Stimulated activated CD4-positive, alpha-beta T cell treated with anti-CD3 and anti-CD28 coated beads, Interleukin-2, amount 100 ng/mL, for 4 hours (primary cell): ENCODE measurements around the gene NPY5R.

Experiments used
- DNase-seq: peaks from one replicate; pipeline ENCODE4 v3.0.0-alpha.2; 2020; ENCODE audit warnings: low read depth

The NPY5R gene

DNA sequence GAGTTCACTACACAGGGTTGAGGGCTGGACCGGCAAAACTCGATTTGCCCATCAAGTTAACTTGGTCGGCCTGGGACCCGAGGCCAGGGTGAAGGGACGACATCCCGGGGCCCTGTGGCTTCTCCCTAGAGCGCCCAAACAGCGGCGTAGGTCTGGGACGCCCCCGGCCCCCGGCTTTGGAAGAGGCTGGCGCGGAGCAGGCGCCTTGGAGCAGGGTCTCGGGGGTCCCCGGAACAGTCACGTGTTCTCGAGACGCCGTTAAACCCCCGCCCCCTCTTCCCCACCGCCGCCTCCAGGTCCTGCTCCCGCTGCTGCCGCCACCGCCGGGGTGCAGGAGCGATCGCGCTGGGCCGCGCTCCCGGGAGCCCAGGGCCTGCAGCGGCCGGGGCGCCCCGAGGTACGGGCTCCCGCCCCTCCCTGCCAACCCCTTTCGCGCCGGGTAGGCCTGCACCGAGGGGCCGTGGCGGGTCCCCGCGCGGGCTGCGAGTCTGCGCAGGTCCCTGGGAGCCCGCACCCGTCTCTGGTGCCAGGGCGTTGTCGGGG lies at the start of gene NPY5R:
Gene NPY5R (plus strand): TSS at position 289 of the 543 bp plus-strand sequence. CDS start 6,382 bp downstream, outside the sequence.
- DNase-seq: no peak

DNA sequence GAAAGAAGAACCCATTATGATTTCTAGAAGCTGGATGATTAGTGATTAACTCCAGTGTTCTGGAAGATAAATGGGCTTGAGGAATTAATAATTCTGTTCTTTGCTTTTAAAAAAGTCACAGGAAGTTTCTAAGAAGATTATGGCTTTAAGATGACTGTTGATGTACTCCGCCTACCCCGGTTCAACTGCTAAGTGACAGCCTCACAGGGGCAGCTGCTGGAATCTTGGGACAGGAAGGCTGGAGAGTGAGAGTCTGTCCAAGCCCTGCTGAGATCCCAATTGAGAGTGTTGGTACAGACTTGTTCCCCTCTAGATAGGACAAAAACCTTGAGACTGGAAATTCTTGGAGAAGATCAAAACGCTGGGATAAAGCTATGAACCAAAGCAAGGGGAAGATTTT lies 48.6 kb upstream of the NPY5R start:
- DNase-seq: no peak

DNA sequence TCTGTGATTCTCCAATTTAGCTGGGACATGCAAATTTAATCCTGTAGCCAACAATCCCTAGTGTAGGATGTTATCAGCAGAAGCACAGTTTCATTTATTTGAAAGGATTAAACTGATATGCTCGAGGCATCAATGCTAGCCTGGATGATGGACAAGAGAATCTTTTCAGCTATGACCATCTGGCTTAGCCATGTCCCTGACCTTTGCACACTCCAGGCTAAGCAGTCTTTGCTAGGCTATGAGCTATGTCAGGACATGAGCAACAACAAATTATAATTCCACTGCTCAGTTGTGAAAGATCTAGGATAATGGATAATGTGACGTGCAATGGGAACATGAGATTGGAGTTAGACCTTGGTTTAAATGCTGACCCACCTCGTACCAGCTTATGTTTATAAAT lies 43.2 kb upstream of the NPY5R start:
- no peak for DNase-seq

DNA sequence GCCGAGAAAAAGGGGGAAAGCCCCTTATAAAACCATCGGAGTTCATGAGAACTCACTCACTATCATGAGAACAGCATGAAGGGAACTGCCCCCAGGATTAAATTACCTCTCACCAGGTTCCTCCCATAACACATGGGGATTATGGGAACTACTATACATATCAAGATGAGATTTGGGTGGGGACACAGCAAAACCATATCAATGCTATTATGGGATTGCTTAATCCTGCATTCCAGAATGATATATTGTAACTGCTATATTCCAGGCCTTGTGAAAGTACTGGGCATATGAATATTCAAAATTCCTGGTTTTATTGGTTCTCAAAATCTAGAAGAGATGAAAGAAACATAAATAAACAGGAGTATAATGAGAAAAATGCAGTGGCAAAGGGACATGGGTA lies 40.6 kb upstream of the NPY5R start:
- no peak for DNase-seq

DNA sequence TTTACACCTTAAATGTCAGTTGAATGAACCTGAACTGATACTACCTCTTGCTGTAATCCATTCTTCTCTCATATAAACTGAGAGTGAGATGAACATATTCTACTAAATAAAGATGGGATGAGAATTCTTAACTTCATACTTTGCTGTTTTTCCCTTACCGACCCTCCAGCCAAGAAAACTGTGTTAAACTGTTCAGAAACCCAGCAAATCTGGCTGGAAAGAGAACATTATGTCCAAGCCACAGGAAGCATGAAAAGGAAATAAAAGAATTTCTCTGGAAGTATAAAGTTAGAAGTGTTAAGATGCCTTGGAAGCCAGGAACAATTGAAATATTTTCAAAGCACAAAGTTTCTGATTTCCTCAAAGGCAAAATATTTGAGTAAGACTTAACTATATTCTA lies 34.2 kb upstream of the NPY5R start:
- DNase-seq: no peak

DNA sequence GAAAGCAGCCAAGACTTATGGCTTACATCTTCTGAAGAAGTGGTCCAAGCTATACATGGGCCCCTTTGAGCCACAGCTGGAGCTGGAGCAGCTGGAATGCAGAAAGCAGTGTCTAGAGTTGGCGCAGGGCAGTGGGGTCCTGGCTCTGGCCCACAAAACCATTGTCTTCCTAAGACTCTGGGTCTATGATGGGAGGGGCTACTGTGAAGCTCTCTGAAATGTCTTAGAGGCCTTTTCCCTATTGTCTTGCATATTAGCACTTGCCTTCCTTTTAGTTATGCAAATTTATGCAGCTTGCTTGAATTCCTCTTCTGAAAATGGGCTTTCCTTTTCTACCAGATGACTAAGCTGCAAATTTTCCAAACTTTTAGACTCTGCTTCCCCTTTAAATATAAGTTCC lies 26.6 kb upstream of the NPY5R start:
- DNase-seq: no peak

DNA sequence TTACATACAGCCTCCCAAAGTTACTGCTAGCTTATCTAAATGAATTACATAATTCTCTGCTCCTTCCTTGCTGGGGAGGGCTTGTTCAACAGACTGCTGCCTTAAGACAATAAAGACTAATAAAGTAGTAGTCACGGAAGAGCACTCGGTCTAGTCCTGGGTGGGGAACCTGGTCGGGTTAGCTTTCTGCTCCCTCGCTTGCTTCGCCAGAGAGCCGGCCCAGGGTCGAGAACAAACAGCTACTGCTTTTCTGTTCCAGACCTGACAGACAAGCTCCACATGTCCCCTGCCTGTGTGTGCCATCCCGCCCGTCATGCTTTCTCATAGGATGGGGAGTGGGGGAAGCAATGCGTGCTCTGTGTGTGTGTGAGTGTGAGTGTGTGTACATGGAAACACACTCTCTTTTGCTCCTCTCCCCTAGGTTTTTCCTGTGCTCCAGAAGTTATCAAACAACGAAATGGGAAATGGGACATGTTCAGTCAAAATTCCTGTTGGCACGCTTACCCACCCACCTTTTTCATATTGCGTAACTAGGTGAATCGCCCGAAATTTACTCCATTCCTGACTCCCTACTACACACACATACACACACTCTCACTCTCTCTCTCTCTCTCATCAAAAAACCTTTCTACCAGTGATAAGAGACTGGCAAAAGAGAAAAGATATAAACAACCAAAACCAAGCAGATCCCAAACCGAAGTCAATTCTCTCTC lies 12.6 kb upstream of the NPY5R start:
- no peak for DNase-seq

DNA sequence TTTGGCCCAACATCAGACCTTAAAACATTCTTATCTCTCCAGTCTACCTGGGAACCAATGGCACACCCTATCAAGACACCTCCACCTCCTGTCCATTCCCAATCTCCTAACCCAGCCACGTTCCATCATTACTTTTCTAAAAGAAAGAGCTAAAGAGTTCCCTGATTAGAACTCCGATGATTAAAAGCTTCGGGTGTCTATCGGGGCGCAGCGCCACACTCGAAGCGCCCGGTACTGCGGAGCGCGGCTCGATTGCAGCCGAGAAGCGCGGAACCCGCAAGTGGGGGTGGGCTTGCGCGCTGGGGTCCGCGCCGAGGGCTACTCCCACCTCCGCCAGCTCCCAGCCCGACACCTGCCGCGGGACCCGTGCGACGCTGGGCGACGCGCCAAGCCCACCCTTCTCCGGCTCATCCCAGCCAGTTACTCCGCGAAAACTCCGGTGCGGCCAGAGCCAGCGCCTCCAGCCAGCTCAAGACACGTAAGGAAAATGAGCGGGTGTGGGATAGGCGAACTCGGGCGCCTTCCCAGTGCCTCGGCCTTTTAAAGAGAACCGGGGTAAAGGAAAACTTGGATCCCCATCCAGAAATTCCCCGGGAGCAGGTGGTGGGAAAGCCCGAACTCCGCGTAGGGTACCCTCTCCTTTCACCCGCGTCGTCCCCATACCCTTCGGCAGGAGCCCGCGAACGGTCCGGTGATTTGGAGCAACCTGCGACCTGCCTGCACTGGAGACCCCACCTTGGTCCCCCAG lies 11.9 kb upstream of the NPY5R start:
- no peak for DNase-seq

DNA sequence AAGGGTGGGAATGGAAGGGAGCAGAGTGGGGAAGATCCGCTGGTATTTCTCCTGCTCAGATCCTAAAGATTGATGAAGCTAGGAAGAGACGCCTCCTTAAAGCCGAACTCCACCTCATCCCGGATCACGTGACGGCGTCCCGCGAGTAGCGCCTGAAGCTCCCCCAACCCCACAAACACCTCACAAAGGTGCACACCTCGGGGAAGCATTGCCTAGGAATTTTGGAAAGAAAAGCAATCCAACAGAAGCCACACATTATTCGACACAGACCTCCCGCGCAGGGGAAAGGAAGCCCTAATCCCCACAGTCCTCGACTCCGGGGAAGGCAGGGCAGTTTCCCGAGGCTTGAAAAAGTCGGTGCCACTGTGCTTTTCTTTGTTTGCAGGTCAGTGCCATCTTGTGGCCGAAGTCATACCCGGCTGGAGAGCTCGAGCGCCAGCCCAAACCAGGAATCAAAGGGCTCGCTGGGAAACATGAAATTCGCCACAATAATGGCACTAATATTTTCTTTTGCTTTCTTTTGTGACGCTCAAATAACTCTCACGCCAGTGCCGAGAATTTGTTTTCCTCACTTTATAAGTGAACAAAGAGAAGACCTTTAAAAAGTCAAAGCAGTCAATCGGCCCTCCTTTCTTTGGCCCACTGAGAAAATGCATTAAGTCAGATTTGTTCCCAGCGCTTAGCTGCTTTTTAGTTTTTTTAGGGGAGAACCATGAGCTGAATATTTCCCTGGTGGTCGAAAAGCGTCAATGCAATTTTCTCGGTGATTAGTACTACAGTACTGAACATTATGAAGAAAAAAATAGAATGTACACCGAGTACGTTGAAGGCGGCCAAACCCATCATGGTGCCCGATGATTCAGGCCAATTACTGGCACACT lies 10.9 kb upstream of the NPY5R start, which contains the start of gene NPY1R:
Gene NPY1R (minus strand): TSS at position 71 of the 881 bp plus-strand sequence. CDS start 6,042 bp downstream, outside the sequence.
- DNase-seq: no peak

DNA sequence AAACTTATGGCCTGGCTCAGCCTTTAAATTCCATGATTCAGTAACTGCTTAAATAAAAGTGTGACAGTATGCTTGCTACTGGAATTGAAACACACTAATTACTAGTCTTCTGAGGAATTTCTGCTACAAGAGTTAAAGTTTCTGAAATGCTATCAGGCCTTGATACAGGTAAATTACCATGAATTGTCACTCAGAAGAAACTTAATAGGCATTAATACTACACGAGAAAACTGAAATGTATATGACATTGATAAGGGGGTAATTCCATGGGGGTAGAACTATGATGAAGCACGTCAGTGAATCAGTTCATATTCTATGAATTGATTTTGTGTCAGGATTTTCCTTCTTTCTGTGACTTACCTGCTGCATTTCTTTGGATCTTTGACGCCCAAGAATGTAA lies 8.3 kb upstream of the NPY5R start:
- no peak for DNase-seq

DNA sequence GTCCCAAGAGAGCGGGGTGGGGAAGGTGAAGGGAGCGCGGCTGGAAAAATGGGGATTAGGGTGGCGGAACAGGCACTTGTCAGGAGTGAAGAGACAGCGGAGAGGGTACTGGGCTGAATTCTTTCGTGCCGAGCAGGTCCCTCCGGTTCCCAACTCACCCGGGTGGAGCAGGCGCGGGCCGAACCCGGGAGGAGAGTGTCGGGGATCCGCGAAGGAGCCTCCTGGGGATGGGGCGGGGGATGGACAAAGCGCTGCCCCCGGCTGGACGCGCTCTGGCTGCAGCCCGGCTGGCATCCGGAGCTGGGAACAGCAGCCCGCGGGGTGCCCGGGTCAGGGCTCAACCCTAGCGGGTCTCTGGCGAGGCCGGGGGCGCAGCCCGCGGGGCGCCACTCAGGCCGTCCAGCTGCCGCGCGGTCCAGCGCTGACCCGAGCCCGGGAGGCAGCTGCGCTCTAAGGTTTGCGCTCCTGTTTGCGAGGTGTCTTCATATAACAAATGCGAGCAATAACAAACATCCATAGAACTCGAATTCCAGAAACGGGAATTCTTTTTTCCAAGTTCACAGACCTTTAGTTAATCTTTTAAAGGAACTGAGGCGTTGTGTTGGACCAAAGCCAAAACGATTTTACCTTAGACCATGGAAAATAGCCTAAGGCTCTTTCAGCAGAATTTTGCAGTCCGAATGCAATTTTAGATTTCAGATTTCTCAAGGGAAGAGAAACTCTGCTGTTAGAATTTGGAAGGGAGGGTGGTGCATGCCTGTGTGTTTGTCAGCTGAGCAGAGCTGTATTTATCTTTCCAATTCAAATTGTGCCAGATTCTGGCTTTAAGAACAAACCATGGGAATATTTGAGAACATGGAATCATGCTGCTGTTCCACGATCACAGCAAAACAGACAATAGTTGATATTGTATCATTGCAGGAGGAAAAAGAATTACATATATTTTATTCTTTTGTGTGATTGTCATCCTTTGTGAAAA lies 744 bp downstream of the NPY5R start:
- DNase-seq: no peak

DNA sequence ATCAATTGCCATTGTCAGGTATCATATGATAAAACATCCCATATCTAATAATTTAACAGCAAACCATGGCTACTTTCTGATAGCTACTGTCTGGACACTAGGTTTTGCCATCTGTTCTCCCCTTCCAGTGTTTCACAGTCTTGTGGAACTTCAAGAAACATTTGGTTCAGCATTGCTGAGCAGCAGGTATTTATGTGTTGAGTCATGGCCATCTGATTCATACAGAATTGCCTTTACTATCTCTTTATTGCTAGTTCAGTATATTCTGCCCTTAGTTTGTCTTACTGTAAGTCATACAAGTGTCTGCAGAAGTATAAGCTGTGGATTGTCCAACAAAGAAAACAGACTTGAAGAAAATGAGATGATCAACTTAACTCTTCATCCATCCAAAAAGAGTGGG lies 7.0 kb downstream of the NPY5R start:
- no peak for DNase-seq

DNA sequence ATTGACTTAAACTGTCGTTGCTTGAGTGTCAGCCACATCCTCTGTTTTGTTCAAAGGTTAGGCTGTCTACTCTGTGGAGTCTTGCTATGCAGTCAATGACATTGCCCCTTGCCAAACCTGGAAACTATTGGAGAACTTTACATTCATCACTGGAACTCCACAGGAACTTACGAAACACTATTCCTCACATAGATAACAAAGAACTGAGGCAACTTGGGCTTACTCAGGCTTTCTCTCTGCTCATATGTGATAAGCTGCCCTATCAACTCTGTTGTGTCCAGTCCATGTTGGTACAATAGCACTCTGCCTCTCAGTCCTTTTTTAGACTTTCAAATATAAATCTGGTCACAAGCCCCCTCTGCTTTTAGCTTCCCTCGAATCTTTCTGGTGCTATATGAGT lies 9.4 kb downstream of the NPY5R start:
- DNase-seq: no peak

DNA sequence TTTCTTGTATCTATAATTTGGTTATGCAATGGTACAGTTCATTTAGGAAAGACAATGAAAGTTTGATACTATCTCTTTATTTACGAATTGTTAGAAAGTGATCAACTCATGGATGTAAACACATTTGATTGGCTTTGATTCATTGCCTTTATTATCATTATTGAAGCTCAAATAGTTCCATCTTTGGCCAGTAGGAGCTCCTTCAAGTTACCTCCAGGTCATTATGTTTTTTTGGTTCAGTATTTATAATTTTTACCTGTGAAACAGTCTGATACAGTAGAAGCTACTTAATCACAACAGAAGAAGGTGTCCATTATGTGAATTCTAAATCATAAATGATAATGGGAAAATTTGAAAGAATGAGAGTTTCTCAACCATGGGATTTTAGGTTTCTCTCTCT lies 12.4 kb downstream of the NPY5R start:
- DNase-seq: no peak

DNA sequence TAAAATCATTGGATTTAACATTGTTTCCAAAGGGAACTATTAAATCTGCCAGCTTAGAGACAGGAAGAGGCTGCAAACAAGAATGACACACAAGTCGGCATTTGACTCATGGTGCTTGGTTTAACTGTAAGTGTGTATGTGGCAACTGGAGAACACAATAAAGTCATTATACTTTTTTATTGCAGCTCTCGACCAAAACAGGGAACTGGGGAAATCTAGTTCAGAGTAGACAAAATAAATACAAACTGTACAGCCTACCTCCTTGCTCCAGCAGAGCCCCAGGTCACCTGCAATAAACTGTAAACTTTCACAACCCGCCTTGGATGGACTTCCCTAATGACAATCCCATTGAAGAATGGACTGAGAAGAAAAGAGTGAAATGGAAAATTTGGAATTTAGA lies 24.0 kb downstream of the NPY5R start:
- no peak for DNase-seq

DNA sequence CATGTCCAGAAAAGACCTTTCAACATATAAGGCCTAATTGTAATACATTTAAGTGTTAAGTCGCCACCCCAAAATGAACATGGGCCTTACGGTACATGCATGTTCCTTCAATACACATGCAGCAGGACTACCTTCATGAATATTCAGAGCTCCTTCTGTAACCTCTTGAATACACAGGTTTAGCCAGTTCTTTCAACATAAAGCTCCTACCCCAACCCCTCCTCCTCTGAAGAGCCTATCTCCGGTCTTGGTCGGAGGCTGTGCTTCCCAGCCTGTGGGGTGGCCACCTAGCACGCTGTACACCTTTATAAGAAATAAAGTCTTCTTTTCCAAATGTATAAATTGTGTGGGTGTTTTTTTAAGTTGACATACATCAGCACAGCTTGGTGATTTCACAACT lies 28.3 kb downstream of the NPY5R start:
- DNase-seq: no peak

DNA sequence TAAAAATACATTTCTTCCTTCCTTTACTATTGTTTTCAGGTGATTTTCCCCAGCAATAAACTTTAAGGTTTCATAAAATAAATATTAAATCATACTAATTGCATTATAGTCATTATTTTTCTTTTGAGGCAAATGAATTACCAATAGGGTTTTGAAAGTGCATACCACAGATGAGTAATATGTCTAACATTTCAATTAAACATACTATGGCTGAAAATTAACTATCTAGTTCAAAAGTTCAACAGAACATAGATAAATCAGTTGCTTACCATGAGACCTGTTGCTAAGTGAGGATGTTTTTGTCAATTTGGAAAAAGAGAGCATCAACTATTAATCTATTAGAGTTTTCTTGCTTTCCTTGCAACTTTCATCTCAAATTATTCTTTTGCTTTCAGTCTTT lies 35.0 kb downstream of the NPY5R start:
- DNase-seq: no peak

DNA sequence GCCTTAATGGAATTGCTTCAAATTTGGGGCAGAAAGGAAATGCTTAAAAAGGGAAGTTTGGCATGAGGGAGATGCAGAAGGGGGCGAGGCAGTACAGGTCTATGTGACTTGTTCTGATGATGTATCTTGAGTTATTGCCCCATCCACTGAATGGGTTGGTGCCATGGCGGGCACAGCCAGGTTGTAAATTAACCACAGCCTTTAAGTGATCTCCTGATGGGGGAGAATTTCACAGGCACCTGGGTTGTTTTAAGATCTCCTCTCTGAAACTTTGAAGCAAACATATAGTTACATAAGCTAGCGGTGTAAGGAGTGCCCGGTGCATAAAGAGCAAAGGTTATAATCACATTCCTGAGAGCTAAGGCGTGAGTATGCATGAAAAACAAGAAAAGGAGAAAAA lies 37.0 kb downstream of the NPY5R start:
- DNase-seq: no peak

DNA sequence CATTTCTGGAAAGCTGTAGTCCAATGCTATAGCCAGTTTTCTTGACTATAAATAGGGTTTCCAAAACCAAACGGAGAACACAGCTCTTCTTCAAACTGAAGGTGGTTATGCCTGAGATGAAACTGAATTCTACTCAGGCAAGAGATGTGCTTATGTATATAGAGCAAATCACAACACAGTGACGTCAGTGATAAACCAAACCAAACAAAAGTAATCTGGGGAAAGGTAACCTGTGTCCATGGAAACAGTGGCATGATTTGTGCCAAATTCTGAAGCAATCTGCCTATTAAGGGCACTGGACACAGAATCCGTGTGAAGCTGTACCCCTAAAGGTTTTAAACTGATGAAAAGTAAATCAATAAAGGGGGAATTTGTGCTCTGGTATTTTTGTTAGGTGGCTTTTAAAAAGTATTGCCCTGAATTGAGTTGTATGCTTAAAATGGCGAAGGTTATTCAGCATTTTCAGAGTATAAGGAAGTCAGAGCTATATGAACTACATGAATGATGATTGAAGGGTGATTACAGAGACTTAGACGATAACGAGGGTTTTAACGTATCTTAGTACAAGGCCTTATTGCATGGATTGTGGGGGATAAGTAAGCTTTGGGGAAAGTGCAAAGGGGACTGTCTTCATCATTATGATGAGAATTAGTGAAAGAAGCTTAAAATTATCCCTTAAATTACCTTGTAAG lies 38.6 kb downstream of the NPY5R start:
- DNase-seq: no peak

DNA sequence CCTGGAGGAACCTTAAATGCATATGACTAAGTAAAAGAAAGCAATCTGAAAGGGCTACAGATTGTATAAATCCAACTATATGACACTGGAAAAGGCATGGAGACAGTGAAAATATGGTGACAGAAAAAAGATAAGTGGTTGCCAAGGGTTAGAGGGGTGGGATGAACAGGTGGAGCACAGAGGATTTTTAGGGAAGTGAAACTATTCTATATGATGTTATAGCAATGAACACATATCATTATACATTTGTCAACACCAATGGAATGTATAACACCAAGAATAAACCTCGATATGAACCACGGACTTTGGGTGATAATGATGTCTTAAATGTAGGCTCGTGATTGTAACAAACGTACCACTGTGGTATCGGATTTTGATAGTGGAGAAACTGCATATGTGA lies 40.7 kb downstream of the NPY5R start:
- DNase-seq: no peak

DNA sequence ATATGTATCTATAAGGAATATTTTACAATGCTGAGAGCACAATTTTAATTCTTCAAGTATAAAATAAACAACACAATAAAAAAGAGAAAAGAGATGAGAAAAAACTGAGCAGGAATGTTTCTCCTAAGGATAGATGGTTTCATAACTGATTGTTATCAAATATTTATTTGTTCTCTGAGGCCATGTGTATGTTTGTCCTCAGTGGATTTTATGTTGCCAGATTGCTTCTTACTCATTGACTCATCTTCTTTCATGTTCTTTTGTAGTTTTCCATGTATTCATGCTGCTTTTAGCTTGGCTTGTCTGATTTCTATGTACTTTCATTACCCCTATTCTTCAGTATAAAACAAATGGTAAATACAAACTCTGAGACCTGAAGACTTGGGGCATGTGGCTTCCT lies 41.2 kb downstream of the NPY5R start:
- no peak for DNase-seq
